TTC549 (cell line): ENCODE measurements around the gene NUDT22.
"Not testable (repeated sequence)": the region's sequence is repeated elsewhere in the genome, so short reads cannot be mapped to it uniquely, and the experiment has no call there.

ENCODE experiments used
- FAIRE-seq: peaks from 2 replicates; lab custom pipeline; 2012; peaks lifted over from hg19 to GRCh38; lab: Jason Lieb, UNC

The NUDT22 gene

DNA sequence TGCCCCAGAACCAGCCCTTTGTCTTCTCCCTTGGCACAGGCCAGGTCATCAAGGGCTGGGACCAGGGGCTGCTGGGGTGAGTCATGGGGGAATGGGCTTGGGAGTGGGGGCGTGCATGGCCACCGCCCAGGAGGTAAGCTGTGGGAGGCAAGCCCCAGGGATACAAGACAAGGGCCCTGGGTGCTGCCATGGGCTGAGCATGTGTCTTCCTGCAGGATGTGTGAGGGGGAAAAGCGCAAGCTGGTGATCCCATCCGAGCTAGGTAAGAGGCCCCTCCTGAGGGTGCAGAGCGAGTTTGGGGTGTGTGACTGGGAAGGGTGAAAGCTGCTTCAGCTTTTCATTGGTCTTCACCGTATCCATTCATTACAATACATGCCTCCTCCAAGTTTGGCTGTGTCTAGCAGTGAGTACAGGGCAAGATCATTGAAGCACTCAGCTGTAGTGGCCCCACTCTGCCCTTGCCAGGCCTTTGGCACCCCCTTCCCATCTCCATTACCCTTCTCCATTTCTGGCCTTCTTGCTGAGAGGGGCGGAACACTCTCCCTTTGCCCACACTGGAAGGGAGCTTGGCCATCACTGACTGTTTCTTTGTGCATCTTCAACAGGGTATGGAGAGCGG is 17.3 kb downstream of the NUDT22 start:
- FAIRE-seq, result no peak

DNA sequence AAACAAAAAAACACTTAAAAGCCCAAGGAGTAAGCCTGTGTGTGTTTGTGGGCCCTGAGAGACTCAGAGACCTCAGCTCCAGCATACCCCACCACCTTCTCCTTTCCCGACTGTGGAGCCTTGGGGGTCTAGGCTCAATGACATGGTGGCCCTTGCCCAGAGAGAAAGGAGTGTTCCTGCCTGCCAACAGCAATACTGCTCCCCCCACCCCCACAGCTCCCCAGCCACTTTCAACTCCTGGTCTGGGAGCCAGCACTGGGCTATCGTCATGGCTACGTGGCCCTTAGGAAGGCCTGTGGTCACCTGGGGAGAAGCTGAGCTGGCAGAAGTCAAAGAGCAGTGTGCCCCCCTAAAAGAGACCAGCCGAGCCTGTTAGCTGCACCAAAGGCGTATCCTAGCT is 18.0 kb downstream of the NUDT22 start:
- FAIRE-seq, result no peak

DNA sequence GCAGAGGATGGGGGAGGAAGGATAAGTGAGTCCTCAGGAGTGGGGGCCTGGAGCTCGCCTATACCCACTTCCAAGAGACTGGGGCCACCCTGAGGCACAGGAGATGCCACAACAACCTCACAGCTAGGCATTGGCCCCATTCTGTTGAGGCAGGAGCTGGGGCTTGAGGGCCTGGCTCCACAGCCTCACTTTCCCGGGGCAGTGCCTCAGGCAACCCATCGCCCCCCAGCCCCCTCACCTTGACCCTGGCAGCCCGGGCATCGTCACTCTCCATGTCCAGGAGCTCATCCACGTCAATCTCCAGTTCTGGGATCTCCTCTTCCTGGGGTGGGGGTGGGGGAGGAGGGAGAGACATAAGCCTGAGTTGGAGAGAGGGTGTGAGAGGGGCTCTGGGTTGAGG is 18.9 kb downstream of the NUDT22 start:
- no peak for FAIRE-seq

DNA sequence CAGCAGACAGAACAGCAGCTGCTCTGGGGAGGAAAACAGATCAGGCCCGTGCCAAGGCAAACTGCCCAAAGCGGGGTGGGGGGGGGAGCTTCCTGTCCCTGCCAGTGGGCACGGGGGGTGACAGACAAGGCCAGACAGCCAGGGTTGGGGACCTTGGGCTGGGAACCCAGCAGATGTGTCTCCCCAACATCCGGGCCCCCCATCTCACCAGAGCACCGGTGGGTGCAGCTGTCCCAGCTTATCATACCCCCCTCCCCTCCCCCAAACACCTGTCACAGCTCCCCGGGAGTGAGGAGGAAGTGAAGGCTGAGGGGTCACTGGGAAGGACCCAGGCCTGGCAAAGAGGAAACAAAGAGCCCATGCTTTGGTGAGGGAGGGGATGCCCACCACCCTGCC is 19.3 kb downstream of the NUDT22 start:
- no peak for FAIRE-seq

DNA sequence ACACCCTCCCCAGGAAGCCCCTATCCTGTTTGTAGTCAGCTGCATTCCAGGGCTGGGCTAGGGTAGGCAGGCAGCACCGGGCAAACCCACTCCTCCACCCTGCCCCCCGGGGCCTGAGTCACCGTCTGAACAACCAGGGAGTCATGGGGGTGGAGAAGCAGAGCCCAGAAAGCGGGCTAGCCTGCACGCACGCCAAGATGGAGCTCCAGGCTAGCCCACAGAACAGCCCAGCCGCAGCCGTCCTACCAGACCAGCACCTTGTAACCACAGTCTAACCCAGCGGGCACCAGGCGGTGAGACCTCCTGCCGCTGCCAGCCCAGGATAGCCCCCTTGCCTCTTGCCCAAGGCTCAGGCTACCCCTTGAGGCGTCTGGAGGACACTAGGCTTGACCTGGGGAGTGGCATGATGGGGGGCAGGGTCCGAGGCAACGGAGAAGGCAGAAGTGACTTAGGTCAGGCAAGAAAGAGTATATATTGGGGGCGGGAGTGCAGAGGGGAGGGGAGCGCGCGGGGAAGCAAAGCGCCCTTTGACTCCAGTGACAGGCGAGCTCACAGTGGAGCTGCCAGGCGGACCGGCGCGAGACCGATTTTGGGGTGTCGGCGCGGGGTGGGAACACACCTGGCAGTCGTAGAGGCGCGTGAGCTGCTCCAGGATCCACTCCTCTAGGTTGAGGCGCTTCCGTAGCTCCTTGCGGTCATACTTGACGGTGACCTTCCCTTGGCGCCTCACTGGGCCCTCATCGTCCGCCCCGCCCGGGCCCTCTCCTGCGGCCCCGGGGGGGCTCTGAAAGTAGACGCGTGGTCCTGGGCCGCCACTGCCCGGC is 19.9 kb downstream of the NUDT22 start:
- FAIRE-seq, result no peak

DNA sequence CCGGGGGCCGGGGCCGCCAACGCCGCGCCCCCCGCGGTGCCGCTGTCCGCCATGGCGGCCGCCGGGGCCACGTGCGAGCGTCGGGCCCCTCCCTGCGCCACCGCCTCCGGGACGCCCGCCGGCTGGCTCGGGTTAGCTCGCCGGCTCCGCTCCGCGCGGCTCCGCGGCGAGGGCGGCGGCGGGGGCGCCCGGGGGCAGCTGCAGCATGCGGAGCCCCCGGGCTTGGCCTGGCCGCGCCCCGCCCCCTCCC is 20.5 kb downstream of the NUDT22 start:
- FAIRE-seq, result not testable (repeated sequence)

DNA sequence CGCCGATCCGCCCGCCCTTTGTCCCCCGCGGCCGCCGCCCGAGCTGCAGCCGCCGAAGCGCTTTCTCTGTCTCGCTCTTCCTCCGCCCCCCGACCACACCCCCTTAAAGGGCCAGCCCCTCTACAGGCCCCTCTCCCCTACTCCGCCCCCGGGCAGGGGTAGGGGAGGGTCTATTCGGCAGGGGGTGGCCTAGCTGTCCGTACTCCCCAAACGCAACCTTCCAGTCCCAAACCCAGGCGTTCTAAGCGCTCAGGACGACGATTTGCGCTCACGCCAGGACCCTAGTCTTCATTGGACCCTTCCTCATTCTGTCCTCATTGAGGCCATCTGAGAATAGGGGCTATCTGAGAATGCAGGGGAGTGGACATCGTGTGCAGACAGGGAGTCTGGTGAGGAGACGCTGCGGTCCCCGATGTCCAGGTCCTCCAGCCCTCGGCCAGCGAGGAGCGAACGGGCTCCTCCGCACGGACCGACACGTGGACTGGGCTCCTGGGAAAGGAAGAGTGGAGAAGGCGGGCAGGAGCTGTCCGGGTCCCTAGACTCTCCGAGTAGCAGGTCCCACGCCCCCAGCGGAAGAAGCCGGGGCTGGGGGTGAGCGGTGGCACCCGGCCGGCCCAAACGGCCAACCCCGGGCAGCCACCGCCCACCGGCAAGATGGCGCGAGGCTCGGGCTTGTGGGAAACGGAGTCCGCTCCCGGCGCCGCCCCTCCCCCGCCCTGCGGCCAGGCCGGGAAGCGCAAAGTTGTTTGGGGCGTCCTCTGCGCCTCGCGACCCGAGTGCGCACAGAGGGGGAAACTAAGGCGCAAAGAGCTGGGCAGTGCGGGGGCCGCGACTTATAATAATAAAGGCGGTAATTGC is 21.0 kb downstream of the NUDT22 start, which contains the start of gene PPP1R14B:
Gene PPP1R14B, minus strand, starts transcription at position 73 of the 858 bp plus-strand sequence. CDS start 270 bp downstream, outside the sequence.
- FAIRE-seq, result no peak

DNA sequence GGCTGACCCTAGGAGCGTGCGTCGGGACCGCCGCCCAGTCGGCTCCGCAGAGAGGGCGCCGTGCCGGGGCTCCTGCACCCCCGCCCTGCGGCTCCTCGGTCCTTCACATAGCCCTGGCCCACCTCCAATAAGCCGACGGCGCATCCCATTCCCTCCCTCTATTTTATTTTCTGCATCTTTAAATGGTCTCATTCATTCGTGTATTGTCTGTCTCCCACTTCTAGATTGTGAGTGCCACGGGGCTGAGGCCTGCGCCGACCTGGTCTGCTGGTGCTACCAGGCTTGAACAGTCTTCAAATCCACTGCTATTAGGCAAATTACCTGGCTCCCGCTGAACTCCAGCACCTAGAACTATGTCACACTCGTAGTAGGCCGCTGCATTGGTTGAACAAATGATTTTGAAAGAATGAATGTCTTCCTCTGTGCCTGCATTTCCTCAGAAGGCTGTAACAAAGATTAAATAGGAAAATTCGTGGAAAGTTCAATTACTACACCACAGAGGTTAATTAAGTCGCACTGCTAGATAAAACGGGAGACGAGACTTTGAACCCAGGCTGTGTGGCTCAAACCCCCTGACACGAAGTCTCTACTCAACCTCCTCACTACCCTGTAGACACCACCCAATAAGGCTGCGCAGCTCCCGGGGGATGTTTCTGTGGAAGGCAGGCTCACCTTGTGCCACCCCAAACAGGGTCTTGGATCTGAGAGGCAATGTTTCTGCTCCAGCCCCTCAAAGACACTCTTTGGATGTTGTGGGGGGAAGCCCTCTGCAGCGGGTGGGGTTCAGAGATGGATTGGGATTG is 21.9 kb downstream of the NUDT22 start:
- FAIRE-seq, result no peak

DNA sequence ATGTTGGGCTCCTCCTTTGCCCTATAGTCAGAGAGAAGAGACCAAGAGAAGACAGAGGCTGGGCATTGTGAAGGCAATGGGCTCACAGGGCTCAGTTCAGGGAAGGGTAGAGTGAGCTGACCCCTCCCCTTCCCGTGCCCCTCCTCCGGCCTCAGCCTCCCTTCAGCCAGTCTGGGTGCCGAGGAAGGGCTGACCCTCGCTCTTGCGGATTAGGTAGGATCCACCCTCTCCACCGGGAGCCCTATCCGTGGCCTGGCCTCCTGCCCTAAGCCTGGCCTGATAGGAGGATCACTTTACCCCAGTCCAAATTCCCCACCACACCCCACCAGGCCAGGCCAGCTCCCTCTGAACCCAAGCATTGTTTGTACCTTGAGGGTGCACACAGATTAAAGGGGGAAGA is 22.5 kb downstream of the NUDT22 start:
- FAIRE-seq, result no peak

DNA sequence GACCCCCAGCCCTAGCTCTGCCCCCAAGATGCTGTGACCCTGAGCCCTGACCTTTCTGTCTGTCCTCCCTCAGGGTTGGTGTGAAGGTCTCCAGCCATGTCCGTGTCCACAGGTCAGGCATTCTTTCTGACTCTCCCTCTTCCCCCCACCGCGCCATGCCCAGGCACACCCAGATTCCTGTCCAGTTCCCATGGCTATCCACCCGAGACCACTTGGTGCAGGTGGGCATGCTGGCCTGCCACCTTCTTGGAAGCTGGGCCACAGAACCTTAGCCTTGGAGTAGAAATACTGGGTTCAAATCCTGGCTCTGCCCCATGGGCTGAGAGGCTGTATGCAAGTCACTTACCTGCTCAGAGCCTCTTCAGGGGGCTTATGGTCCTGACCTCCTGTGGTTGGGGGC is 23.0 kb downstream of the NUDT22 start:
- FAIRE-seq, result no peak

DNA sequence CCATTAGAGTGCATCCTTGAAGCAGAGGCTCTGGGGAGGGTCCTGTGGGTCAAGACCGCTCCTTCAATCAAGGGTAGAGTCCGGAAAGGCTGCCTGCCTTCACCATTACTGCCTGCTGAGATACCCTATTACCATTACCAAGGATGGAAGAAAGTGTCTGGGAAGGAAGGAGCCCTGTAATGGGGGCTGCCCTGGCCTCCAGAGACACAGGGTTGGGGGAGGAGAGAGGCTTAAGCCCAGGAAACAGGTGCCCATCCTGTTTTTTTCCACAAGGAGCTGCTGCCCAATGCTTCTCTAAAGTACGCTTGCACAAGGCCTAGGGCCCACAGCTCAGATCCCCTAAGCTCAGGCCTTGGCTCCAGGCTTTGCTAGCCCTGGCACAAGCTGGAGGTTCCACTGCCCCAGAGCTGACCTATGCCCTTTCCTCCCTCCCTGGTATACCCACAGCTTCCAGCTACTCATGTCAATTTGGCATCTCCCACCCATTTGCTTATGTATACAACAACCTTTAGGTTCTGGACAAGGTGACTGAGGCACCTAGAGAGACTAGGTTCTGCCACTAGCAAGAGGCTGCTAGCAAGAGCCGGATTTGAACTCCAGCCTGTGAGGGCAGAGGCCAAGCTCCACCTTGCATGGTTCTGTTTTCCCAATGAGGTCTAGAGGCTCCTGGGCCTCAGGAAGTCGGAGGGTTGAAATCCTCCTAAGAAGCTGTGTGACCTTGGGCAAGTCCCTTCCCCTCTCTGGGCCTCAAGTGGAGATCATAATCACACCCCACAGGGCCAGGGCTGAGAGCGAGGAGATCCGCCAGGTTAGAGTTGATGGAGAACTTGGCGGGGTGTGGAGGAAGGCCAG is 23.7 kb downstream of the NUDT22 start:
- no peak for FAIRE-seq

DNA sequence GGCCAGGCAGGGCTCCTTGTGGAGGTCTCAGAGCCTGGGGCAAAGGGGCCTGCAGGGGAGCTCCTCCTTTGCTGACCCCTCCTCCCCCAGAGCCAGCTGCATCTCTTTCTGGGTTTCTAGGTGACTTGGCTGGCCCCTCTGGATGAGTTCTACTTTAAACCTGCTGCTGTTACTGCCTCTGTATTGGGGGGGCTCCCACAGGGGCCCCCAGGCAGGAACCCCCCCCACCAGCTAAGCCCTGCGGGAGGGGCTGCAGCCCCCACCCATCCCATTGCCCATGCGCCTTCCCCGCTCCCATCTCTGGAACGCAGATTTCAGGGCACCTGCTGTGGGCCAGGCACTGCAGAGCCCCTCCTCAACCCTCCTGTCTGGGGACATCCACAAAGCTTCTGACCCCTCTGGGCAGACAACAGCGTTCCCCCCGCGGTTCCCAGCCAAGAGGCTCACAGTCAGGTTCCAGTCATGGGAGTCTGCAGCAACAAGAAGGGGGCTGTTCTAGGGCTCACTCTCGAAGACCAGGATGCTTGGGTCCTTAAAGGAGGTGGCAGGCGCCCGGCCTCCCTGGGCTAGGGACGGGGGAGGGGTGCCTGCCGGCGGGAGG is 24.4 kb downstream of the NUDT22 start:
- FAIRE-seq, result no peak

DNA sequence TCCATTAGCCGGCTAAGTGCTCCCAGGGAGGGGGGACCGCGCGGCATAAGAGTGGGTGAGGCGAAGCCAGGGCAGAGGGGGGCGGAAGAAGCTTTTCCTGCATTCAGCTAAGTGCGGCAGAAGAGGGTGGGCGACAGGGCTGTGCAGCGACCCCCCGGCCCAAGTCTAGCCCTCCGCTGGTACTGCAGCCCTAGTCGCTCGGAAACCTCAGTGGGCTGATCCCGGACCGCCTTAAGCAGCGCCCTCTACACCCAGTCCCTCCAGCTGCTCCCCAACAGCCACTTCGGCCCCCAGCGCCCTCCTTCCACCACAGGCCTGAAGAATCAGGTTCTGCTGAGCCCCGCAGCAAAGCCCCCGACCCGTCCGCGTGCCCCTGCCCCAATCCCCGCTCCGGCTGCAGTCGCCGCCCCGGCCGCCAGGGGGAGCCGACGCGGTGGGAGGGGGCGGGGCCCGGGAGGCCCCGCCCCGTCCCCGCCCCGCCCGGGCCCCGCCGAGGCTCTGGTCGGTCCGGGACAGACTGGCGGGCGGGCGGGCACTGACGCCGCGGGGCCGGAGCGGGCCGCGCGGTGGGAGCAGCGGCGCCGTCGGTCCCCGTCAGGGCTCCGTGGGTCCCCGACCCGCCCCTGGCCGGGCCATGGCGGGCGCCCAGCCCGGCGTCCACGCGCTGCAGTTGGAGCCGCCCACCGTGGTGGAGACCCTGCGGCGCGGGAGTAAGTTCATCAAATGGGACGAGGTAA is 25.1 kb downstream of the NUDT22 start, which contains the start of gene PLCB3:
Gene PLCB3, plus strand, starts transcription at position 515 of the 737 bp plus-strand sequence. Its CDS starts 120 bp downstream, at position 635.
- FAIRE-seq, result no peak

DNA sequence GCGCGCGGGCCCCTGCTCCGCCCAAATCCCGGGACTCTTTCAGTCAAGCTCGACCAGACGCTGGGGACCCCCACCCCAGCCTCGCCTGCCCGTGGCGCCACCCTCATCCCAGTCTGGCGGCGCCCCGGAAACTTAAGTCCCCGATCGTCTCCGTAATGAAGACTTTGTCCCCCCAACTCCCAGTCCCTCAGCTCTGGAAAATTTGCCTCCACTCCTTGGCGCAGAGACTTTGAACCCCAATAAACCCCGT is 25.6 kb downstream of the NUDT22 start:
- FAIRE-seq, result no peak

DNA sequence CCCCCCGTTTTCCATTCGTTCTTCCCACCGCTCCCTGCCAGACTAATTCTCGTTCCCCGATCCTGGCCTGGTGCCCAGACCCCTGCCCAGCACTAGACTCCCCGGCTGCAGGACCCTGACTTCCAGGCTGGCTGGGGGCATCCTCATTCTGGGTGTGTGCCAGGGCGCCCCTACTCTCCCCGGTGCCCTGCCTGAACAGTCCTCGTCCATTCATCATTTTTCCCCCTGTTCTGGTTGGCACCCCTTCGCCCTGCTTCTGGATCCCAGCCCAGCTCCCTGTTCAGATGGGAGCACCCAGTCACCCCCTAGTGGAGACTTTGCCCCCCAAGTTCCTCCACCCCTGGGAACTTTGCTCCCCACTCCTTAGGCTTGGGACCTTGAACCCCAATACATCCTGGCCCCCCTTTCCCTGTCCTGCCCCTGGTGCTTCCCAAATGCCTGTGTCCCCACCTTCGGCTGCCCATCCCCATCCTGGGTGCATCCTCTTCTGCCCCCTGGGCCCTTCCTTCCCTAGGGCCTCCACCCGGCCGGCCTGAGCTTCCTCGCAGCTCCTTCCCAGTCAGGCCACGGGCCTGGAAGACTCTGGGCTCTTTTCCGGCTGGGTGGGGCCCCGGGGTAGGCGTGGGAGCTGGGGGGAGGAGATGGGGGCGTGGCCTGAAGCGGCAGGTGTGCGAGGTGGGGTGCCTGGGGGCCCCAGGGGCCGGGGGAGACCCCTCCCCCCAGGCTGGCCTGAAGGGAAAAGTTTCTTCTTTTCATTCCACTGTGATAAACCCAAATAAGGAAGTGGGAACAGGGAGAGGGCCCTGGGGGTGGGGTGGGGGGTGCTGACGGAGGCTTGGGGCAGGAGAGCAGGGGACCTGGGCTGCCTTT is 26.2 kb downstream of the NUDT22 start:
- FAIRE-seq, result no peak

DNA sequence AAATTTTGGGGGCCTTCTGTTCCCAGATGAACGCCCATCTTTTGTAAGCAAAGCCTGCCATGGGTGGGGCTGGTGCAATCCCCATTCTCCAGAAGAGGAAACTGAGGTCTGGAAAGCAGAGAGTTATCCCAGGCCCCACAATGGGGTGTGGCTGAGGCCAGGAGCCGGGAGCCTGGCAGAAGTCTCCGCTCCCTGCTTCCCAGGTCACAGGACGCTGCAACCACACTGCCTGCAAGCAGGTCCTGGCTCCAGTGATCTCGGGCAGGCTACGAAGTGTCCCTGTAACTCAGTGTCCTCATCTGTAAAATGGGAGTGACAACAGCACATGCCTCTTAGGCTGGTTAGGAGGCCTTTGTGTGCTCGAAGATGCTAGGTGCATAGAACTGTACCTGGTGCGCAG is 27.0 kb downstream of the NUDT22 start:
- FAIRE-seq, result no peak

DNA sequence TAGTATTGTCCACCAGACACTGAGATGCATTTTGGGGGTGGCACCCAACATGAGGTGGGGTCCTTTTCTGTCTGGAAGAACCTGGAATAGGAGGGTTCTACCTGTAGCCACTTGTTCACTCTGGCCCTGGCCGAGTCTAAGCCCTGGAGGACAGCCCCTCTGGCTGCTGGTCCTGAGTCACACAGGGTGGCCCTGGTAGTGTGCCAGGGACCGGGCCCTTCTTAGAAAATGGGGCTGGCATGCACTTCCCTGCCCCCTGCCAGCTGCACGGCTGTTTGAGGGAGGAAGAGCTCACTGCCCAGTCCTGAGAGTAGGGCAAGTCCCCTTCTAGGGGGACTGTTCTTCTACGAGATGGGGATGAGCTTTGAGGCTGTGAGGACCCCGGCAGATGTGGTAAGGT is 27.4 kb downstream of the NUDT22 start:
- no peak for FAIRE-seq

DNA sequence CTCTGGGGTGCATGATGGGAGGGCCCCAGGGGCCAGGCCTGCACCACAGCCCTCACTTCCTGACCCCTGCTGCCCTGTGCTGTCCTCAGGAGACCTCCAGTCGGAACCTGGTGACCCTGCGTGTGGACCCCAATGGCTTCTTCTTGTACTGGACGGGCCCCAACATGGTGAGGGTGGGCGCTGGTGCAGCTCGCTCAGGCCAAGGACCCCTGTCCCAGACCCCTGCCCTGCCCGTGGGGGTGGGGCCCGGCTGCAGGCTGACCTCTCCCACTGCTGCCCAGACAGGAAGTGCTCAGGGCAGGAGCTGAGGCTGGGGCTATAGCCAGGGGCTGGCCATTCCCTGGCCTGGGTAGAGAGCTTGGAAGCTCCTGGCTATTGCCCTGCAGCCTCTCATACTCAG is 28.3 kb downstream of the NUDT22 start:
- no peak for FAIRE-seq
